Type B pancreatic cell (in vitro differentiated cells): ENCODE measurements around the gene SPINT3. TPM values are rescaled to one million over a fixed set of nuclear protein-coding genes. Genes with fewer than 3 reads are reported as not detected.

Experiments used
- DNase-seq: peaks from one replicate; pipeline ENCODE4 v3.0.0; 2021; ENCODE audit warnings: mixed read lengths; ENCODE audit not compliant: unreplicated experiment; ENCODE audit errors: extremely low spot score
- H3K27ac Mint-ChIP-seq: 2 replicates; pipeline ENCODE4 v1.8.0; 2021; ENCODE audit warnings: mild to moderate bottlenecking, mixed read lengths
- H3K27me3 Mint-ChIP-seq: 2 replicates; pipeline ENCODE4 v1.8.0; 2021; ENCODE audit warnings: mixed read lengths
- H3K36me3 Mint-ChIP-seq: 2 replicates; pipeline ENCODE4 v1.8.0; 2021; ENCODE audit warnings: mixed read lengths
- H3K4me1 Mint-ChIP-seq: one replicate; pipeline ENCODE4 v1.8.0; 2021; ENCODE audit warnings: mixed read lengths; ENCODE audit not compliant: unreplicated experiment
- H3K4me3 Mint-ChIP-seq: 2 replicates; pipeline ENCODE4 v1.8.0; 2021; ENCODE audit warnings: mild to moderate bottlenecking, mixed read lengths
- H3K9me3 Mint-ChIP-seq: 2 replicates; pipeline ENCODE4 v1.8.0; 2021; ENCODE audit warnings: mixed read lengths
- CTCF ChIP-seq: fragments of 200-600 bp; sonication (generic); conservative IDR thresholded peaks from 2 replicates; pipeline ENCODE4 v1.5.0; 2021; ENCODE audit warnings: antibody characterized with exemption, mild to moderate bottlenecking
- total RNA-seq: library from RNA; stranded (reverse); gene quantifications from 2 replicates; pipeline ENCODE4 v1.2.1, GENCODE V29; 2021; ENCODE audit warnings: low replicate concordance

Gene SPINT3
- total RNA-seq, 1 donor from 2014 or later, result not detected

DNA sequence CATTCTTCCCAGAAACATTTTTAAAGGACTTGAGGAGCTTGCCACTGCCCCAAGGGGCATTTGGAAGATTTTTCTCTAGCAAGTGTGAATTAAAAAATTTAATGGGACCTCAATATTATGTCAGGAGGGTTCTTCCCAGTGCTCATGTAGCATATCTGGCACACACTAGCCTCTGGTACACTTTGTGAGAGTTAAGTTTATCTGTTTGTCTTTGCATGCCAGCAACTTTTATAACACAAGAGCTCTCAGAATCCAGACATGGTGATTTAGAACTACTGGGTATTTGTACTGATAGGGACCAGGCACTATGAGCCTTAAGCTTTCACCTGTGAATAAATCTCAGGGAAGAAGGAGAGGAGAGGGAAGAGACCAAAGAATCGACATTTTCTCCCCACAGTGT lies 12.9 kb downstream of the SPINT3 start:
- no peak for TF ChIP-seq CTCF
- H3K36me3 Mint-ChIP-seq, result no peaks in the 10 kb centered on the region
- H3K9me3 Mint-ChIP-seq, result no peaks in the 10 kb centered on the region
- H3K27ac Mint-ChIP-seq, result no peak overlapping the region
- H3K27me3 Mint-ChIP-seq, result peaks cover 25% of the 10 kb centered on the region
- no peak for DNase-seq
- H3K4me1 Mint-ChIP-seq, result no peaks in the 10 kb centered on the region
- no peak overlapping the region for H3K4me3 Mint-ChIP-seq

DNA sequence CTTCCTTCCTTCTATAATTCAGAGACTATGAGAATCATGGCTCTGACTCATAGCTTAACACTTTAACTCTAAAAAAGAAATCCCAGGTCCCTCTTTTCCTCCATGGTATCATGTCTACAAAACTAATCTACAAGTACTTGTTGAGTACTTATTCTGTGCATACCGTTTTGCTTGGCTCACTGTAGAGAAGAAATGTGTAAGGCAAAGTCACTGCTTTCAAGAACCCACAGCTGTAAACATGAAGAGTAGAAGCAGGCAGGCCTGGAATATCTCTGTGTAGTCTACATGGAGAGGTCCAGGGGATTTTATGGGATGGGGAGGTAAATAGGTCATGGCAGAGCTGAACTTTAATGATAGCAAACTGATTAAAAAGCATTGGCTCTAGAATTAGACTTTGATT lies 13.8 kb downstream of the SPINT3 start:
- no peak for DNase-seq
- Mint-ChIP-seq H3K4me3 (no peak overlapping the region), H3K9me3 (no peaks in the 10 kb centered on the region), H3K27ac (no peak overlapping the region), H3K27me3 (peaks cover 30% of the 10 kb centered on the region), H3K4me1 (no peaks in the 10 kb centered on the region), H3K36me3 (no peaks in the 10 kb centered on the region)
- no peak for TF ChIP-seq CTCF

DNA sequence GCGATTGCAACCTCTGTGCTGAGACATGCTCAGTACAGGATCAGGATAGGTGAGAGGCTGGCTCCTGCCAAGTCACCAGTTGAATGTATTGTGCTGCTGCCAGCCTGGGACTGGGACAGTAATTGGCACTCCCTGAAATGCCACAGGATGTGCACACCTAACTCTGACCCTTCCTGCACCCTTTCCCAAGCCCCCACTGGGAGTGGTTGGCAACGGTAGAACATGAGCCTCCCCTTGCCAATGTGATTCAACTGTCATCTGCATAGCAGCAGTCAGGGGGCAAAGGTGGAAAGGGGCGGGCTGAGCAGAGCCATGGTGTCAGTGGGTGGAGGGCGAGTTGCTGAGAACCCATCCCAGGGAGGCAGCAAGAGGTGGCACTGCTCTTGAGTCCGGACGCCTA lies 15.4 kb downstream of the SPINT3 start:
- H3K9me3 Mint-ChIP-seq, result no peaks in the 10 kb centered on the region
- H3K36me3 Mint-ChIP-seq, result no peaks in the 10 kb centered on the region
- no peak for DNase-seq
- H3K4me3 Mint-ChIP-seq, result no peak overlapping the region
- no peak overlapping the region for H3K27ac Mint-ChIP-seq
- no peaks in the 10 kb centered on the region for H3K4me1 Mint-ChIP-seq
- peaks cover 39% of the 10 kb centered on the region for H3K27me3 Mint-ChIP-seq
- no peak for TF ChIP-seq CTCF

- Mint-ChIP-seq H3K27ac (no peak overlapping the region), H3K9me3 (no peaks in the 10 kb centered on the region), H3K4me1 (no peaks in the 10 kb centered on the region), H3K27me3 (peaks cover 39% of the 10 kb centered on the region), H3K36me3 (no peaks in the 10 kb centered on the region), H3K4me3 (no peak overlapping the region)
- no peak for DNase-seq
- TF ChIP-seq CTCF, result no peak
Observed at GRCh38 chr20:45497971-45498494, 17.4 kb downstream of the SPINT3 start.

- Mint-ChIP-seq H3K4me3 (no peak overlapping the region), H3K9me3 (no peaks in the 10 kb centered on the region), H3K27me3 (peaks cover 30% of the 10 kb centered on the region), H3K4me1 (no peaks in the 10 kb centered on the region), H3K36me3 (no peaks in the 10 kb centered on the region), H3K27ac (no peak overlapping the region)
- no peak for TF ChIP-seq CTCF
- DNase-seq, result no peak
Observed at GRCh38 chr20:45496166-45496565, 19.3 kb downstream of the SPINT3 start.

DNA sequence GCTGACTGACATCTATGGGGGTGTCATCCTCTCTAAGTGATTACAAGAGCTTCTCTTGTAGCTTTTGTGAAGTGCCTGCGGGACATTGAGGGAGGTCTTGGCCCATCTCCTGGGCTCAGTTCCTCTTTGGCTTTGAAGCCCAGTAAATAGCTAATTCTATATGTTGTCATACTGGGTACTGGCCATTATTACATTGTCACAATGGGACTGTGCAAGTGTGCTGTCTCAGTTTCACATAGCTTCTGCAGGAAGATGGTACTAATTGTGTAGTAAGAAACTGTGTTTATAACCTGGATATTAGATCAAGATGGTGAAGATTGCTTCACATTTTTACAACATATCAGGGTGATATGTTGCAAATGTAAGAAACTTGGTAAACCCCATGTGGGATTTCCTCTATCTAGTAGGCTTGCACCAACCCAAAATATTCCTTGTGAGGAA lies 19.9 kb downstream of the SPINT3 start:
- TF ChIP-seq CTCF, result no peak
- Mint-ChIP-seq H3K27me3 (peaks cover 26% of the 10 kb centered on the region), H3K4me3 (no peak overlapping the region), H3K27ac (no peak overlapping the region), H3K4me1 (no peaks in the 10 kb centered on the region), H3K36me3 (no peaks in the 10 kb centered on the region), H3K9me3 (no peaks in the 10 kb centered on the region)
- no peak for DNase-seq
